Left lung (tissue), 10 donors: Measurements from ENCODE around the gene FAM118B. TPM values are rescaled to one million over a fixed set of nuclear protein-coding genes. Genes with fewer than 3 reads are reported as not detected.
A peak's percentile ranks its signal among the peaks of the same experiment; 100 is the strongest.

Experiments
- ATAC-seq: fragments of 200-7000 bp; cut with Tn5 transposase; one replicate; pipeline ENCODE4 v1.9.1; 2020; ENCODE audit warnings: moderate library complexity
- DNase-seq, 4 donors: peaks; one replicate each; pipeline ENCODE4 v3.0.0-alpha.2; 2013 to 2020
- H3K27ac ChIP-seq, 2 donors: fragments of 200-600 bp; sonication (generic) in 1 of 2; one replicate each; pipeline versions ENCODE4 v1.5.0 to v1.8.0; 2020 to 2021
- H3K27me3 ChIP-seq, 2 donors: fragments of 200-600 bp; sonication (generic) in 1 of 2; one replicate each; pipeline versions ENCODE4 v1.5.0 to v1.8.0; 2020 to 2021
- H3K36me3 ChIP-seq, 2 donors: fragments of 200-600 bp; sonication (generic) in 1 of 2; one replicate each; pipeline versions ENCODE4 v1.5.0 to v1.8.0; 2020 to 2021
- H3K4me1 ChIP-seq, 2 donors: fragments of 200-600 bp; one replicate each; pipeline ENCODE4 v1.8.0; 2021
- H3K4me3 ChIP-seq, 2 donors: fragments of 200-600 bp; sonication (generic) in 1 of 2; one replicate each; pipeline versions ENCODE4 v1.5.0 to v1.8.0; 2020 to 2021; ENCODE audit warnings: mild to moderate bottlenecking in 1 of 2
- H3K9me3 ChIP-seq, 2 donors: fragments of 200-600 bp; sonication (generic) in 1 of 2; one replicate each; pipeline versions ENCODE4 v1.5.0 to v1.8.0; 2020 to 2021
- CTCF ChIP-seq, 2 donors: fragments of 200-600 bp; sonication (generic) in 1 of 2; IDR thresholded peaks; one replicate each; pipeline versions ENCODE4 v1.5.0 to v1.8.0; 2021; ENCODE audit warnings: antibody characterized with exemption in 2 of 2
- intact Hi-C, 2 donors: fragments of 100-400 bp; cut with DNase I; formaldehyde crosslinking; loops; one replicate each; pipeline versions ENCODE4 v1.11.2 to v1.14.2; 2022
- polyA plus RNA-seq, 6 donors: library from polyadenylated mRNA; unstranded; fragments of 120-200 nt; gene quantifications; one replicate each; pipeline ENCODE4 v1.2.1, GENCODE V29; 2013; ENCODE audit not compliant: insufficient read length in 6 of 6
- total RNA-seq, 2 donors: library from RNA; stranded (reverse); fragmentation: NEBNext Ultra II Directional; extraction: Animal tissue kit (Norgen Biotek cat#: 25700); gene quantifications; one replicate each; pipeline ENCODE4 v1.2.1, GENCODE V29; 2021
- donor health status: DM: no; HTN: yes; CAD: no.
- donor health status: DM: no; HTN: no; CAD: no.

The FAM118B gene
- total and polyA plus RNA-seq, 8 donors = 23.7 to 34.9 (median 28.5) TPM

- no peak for TF ChIP-seq CTCF (IDR thresholded peaks at IDR 0.05)
- peaks cover 0 to 92% of the 10 kb centered on the region in 2 donors for H3K36me3 ChIP-seq
- ATAC-seq (no peak), DNase-seq (no peak)
- intact Hi-C loops = no loop called here
- H3K27ac ChIP-seq = no peak overlapping the region
- no peak overlapping the region for H3K4me3 ChIP-seq
- peaks cover 0 to 7% of the 10 kb centered on the region in 2 donors for H3K4me1 ChIP-seq
- no peaks in the 10 kb centered on the region for H3K9me3 ChIP-seq
- H3K27me3 ChIP-seq = no peaks in the 10 kb centered on the region
Measured at GRCh38 chr11:126205359-126205758, 6.2 kb upstream of the FAM118B start.

GRCh38 chr11:126207896-126208295, 3.7 kb upstream of the FAM118B start:
- peaks cover 0 to 66% of the 10 kb centered on the region in 2 donors for H3K36me3 ChIP-seq
- H3K4me1 ChIP-seq = peaks cover 4 to 25% of the 10 kb centered on the region in 2 donors
- H3K27me3 ChIP-seq = no peaks in the 10 kb centered on the region
- ATAC-seq = no peak
- H3K4me3 ChIP-seq = no peak overlapping the region
- no peak overlapping the region for H3K27ac ChIP-seq
- DNase-seq = no peak
- no peak for TF ChIP-seq CTCF (IDR thresholded peaks at IDR 0.05)
- intact Hi-C loops = no loop called here
- no peaks in the 10 kb centered on the region for H3K9me3 ChIP-seq

GRCh38 chr11:126210871-126211235, 729 bp upstream of the FAM118B start:
- intact Hi-C loops = no loop called here
- ATAC-seq = no peak
- Histone ChIP-seq H3K4me3 (peak overlapping the region; percentile 84 to 87), H3K4me1 (peaks cover 4 to 52% of the 10 kb centered on the region in 2 donors), H3K27me3 (no peaks in the 10 kb centered on the region), H3K36me3 (peaks cover 0 to 37% of the 10 kb centered on the region in 2 donors), H3K27ac (peak overlapping the region in 1 of 2 donors; percentile 67), H3K9me3 (no peaks in the 10 kb centered on the region)
- TF ChIP-seq CTCF (IDR thresholded peaks at IDR 0.05) = no peak
- DNase-seq = no peak

- peak overlapping the region in 1 of 2 donors; percentile 67 for H3K27ac ChIP-seq
- H3K4me3 ChIP-seq = peak overlapping the region; percentile 84 to 87
- peaks cover 0 to 26% of the 10 kb centered on the region in 2 donors for H3K36me3 ChIP-seq
- peaks cover 4 to 54% of the 10 kb centered on the region in 2 donors for H3K4me1 ChIP-seq
- no peaks in the 10 kb centered on the region for H3K9me3 ChIP-seq
- no peak for TF ChIP-seq CTCF (IDR thresholded peaks at IDR 0.05)
- H3K27me3 ChIP-seq = no peaks in the 10 kb centered on the region
- ATAC-seq (peak; percentile 1), DNase-seq (no peak)
- intact Hi-C loops = no loop called here
Measured at GRCh38 chr11:126212089-126212660, 593 bp downstream of the FAM118B start.

- Histone ChIP-seq H3K4me3 (no peak overlapping the region), H3K4me1 (peaks cover 4 to 68% of the 10 kb centered on the region in 2 donors), H3K27me3 (no peaks in the 10 kb centered on the region), H3K27ac (peak overlapping the region; percentile 48 to 67), H3K9me3 (no peaks in the 10 kb centered on the region), H3K36me3 (peaks cover 0 to 5% of the 10 kb centered on the region in 2 donors)
- ATAC-seq (no peak), DNase-seq (no peak)
- TF ChIP-seq CTCF (IDR thresholded peaks at IDR 0.05) = no peak
- intact Hi-C loops = no loop called here
Measured at GRCh38 chr11:126214441-126214840, 2.9 kb downstream of the FAM118B start.
